K562 (cell line): Measurements from ENCODE around the gene SDHAF1. TPM values are rescaled to one million over a fixed set of nuclear protein-coding genes. Genes with fewer than 3 reads are reported as not detected.

ENCODE experiments used
- CCAR2 ChIP-seq: fragments of 200-400 bp; formaldehyde crosslinking; IDR thresholded peaks from 2 replicates; pipeline ENCODE4 v1.6.1; 2017; ENCODE audit warnings: mild to moderate bottlenecking, low read depth, low read length
- FOXJ3 ChIP-seq: sonication (generic); formaldehyde crosslinking; IDR thresholded peaks from 2 replicates; pipeline ENCODE4 v1.4.0; 2020; ENCODE audit warnings: mild to moderate bottlenecking, missing genetic modification reagents
- POLR2H ChIP-seq: IDR thresholded peaks from 2 replicates; pipeline ENCODE4 v1.6.1; 2016; ENCODE audit warnings: missing genetic modification characterization, low read depth, mild to moderate bottlenecking, control low read depth, missing compliant biosample characterization, moderate library complexity
- SIN3A ChIP-seq, 2 experiments: fragments of 150-350 bp in 1 of 2; IDR thresholded peaks; 2 replicates each; pipeline ENCODE4 v1.6.1; 2011 to 2016; ENCODE audit warnings: borderline replicate concordance in 2 of 2, low read depth in 2 of 2, low read length in 2 of 2, mild to moderate bottlenecking in 2 of 2, moderate library complexity in 2 of 2; ENCODE audit not compliant: control insufficient read depth in 1 of 2
- ZNF232 ChIP-seq: sonication (generic); formaldehyde crosslinking; IDR thresholded peaks from 2 replicates; pipeline ENCODE4 v1.8.0; 2022; ENCODE audit warnings: mild to moderate bottlenecking, missing genetic modification reagents
- ZNF316 ChIP-seq: fragments of 450-650 bp; IDR thresholded peaks from 2 replicates; pipeline ENCODE4 v1.6.1; 2016
- polyA plus RNA-seq, 8 experiments: library from polyadenylated mRNA; depleted of rRNA in 4 of 8; stranded (reverse) in 5 of 8; unstranded in 3 of 8; fragments of >200 nt; fragmentation: Nextera tagmentation in 2 of 8; fragmentation: Illumina TruSeq in 1 of 8; extraction: Ambion mirVana in 2 of 8; extraction: Trizol in 1 of 8; gene quantifications; 2 replicates each; pipeline versions ENCODE4 v1.2.1 to v1.2.3, GENCODE V29; 2011 to 2014; ENCODE audit warnings: inconsistent platforms in 1 of 8, missing spikeins in 1 of 8
- total RNA-seq, 7 experiments: library from RNA; depleted of rRNA in 6 of 7; stranded (reverse); fragments of >200 nt in 6 of 7; fragmentation: Illumina TruSeq in 2 of 7; extraction: Trizol in 2 of 7; gene quantifications; 2 replicates each; pipeline versions ENCODE4 v1.2.1 to v1.2.3, GENCODE V29; 2011 to 2021; ENCODE audit warnings: low replicate concordance in 1 of 7
- TF ChIP-seq, protein P1 (sequence below): sonication (generic); formaldehyde crosslinking; IDR thresholded peaks from 2 replicates; pipeline ENCODE4 v1.8.0; 2022; ENCODE audit warnings: missing genetic modification reagents, mild to moderate bottlenecking, borderline replicate concordance
- TF ChIP-seq, protein P2 (sequence below), 2 experiments: fragments of 150-350 bp in 1 of 2; IDR thresholded peaks; 2 replicates each; pipeline ENCODE4 v1.6.1; 2012 to 2016; ENCODE audit warnings: low read depth in 2 of 2, low read length in 2 of 2, mild to moderate bottlenecking in 1 of 2, moderate library complexity in 1 of 2
- TF ChIP-seq, protein P3 (sequence below): fragments of 450-650 bp; conservative IDR thresholded peaks from 2 replicates; pipeline ENCODE4 v1.6.1; 2016; ENCODE audit warnings: missing genetic modification characterization, low read depth, mild to moderate bottlenecking, missing compliant biosample characterization, moderate library complexity
- TF ChIP-seq, protein P4 (sequence below), 2 experiments: fragments of 450-650 bp; conservative IDR thresholded peaks; 2 replicates each; pipeline ENCODE4 v1.6.1; 2017; ENCODE audit warnings: mild to moderate bottlenecking in 2 of 2, moderate library complexity in 2 of 2
- TF ChIP-seq, protein P5 (sequence below): sonication (generic); formaldehyde crosslinking; IDR thresholded peaks from 2 replicates; pipeline ENCODE4 v1.8.0; 2022; ENCODE audit warnings: missing genetic modification reagents, mild to moderate bottlenecking, moderate library complexity, borderline replicate concordance

Gene SDHAF1
- total and polyA plus RNA-seq, 9 of the 15 experiments (the other 6 are each of a cell fraction or from before 2014, with no cell fraction given): 0.42 to 55.7 (median 18.8) TPM

DNA sequence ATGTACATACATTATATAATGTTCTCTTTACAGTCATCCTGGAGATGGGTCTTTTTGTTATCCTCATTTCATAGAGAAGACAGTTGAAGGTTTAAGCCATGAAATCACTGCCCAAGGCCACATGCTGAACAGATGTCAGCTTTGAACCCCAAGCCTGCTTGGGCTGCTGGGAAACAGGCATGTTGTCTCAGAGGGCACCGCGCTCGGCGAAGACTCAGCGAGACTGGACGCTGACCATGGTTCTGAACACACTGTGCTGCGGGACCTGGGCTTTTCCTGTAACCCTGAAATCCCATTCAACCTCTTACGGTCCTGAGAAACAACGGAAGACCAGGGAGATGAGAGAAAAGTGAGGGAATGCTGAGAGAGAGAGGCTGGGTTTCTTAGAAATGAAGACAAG, 31.5 kb upstream of the SDHAF1 start (continued):
- TF ChIP-seq, protein P1, sequence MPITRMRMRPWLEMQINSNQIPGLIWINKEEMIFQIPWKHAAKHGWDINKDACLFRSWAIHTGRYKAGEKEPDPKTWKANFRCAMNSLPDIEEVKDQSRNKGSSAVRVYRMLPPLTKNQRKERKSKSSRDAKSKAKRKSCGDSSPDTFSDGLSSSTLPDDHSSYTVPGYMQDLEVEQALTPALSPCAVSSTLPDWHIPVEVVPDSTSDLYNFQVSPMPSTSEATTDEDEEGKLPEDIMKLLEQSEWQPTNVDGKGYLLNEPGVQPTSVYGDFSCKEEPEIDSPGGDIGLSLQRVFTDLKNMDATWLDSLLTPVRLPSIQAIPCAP (CRISPR knock-in tag): no peak
- TF ChIP-seq, protein P2, sequence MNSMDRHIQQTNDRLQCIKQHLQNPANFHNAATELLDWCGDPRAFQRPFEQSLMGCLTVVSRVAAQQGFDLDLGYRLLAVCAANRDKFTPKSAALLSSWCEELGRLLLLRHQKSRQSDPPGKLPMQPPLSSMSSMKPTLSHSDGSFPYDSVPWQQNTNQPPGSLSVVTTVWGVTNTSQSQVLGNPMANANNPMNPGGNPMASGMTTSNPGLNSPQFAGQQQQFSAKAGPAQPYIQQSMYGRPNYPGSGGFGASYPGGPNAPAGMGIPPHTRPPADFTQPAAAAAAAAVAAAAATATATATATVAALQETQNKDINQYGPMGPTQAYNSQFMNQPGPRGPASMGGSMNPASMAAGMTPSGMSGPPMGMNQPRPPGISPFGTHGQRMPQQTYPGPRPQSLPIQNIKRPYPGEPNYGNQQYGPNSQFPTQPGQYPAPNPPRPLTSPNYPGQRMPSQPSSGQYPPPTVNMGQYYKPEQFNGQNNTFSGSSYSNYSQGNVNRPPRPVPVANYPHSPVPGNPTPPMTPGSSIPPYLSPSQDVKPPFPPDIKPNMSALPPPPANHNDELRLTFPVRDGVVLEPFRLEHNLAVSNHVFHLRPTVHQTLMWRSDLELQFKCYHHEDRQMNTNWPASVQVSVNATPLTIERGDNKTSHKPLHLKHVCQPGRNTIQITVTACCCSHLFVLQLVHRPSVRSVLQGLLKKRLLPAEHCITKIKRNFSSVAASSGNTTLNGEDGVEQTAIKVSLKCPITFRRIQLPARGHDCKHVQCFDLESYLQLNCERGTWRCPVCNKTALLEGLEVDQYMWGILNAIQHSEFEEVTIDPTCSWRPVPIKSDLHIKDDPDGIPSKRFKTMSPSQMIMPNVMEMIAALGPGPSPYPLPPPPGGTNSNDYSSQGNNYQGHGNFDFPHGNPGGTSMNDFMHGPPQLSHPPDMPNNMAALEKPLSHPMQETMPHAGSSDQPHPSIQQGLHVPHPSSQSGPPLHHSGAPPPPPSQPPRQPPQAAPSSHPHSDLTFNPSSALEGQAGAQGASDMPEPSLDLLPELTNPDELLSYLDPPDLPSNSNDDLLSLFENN (IDR thresholded peaks at IDR 0.05; ENCODE audit: low read depth in 2 of 2, low read length in 2 of 2): no peak
- TF ChIP-seq, protein P3, sequence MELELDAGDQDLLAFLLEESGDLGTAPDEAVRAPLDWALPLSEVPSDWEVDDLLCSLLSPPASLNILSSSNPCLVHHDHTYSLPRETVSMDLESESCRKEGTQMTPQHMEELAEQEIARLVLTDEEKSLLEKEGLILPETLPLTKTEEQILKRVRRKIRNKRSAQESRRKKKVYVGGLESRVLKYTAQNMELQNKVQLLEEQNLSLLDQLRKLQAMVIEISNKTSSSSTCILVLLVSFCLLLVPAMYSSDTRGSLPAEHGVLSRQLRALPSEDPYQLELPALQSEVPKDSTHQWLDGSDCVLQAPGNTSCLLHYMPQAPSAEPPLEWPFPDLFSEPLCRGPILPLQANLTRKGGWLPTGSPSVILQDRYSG (tag): no peak
- no peak for TF ChIP-seq ZNF316
- TF ChIP-seq FOXJ3 (CRISPR knock-in tag): no peak
- no peak for TF ChIP-seq POLR2H (tag)
- TF ChIP-seq, protein P4, sequence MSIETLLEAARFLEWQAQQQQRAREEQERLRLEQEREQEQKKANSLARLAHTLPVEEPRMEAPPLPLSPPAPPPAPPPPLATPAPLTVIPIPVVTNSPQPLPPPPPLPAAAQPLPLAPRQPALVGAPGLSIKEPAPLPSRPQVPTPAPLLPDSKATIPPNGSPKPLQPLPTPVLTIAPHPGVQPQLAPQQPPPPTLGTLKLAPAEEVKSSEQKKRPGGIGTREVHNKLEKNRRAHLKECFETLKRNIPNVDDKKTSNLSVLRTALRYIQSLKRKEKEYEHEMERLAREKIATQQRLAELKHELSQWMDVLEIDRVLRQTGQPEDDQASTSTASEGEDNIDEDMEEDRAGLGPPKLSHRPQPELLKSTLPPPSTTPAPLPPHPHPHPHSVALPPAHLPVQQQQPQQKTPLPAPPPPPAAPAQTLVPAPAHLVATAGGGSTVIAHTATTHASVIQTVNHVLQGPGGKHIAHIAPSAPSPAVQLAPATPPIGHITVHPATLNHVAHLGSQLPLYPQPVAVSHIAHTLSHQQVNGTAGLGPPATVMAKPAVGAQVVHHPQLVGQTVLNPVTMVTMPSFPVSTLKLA (conservative IDR thresholded peaks at IDR 0.05): no peak
- TF ChIP-seq ZNF232: no peak
- TF ChIP-seq, protein P5, sequence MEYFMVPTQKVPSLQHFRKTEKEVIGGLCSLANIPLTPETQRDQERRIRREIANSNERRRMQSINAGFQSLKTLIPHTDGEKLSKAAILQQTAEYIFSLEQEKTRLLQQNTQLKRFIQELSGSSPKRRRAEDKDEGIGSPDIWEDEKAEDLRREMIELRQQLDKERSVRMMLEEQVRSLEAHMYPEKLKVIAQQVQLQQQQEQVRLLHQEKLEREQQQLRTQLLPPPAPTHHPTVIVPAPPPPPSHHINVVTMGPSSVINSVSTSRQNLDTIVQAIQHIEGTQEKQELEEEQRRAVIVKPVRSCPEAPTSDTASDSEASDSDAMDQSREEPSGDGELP (CRISPR knock-in tag): peak; percentile 42; the same call in 1 of the 2 replicates
- TF ChIP-seq CCAR2: no peak
- TF ChIP-seq SIN3A (IDR thresholded peaks at IDR 0.05; ENCODE audit: borderline replicate concordance in 2 of 2, control insufficient read depth in 1 of 2, low read depth in 2 of 2, low read length in 2 of 2): peak in 1 of 2 experiments; percentile 66; a peak in 1 of 4 replicates
